Cardiac fibroblast (primary cell): ENCODE measurements around the gene DAP.
A peak's percentile ranks its signal among the peaks of the same experiment; 100 is the strongest.

Experiments
- DNase-seq, 2 donors: peaks; one replicate each; pipeline versions ENCODE4 v3.0.0 to v3.0.0-alpha.2; 2010; ENCODE audit warnings: low read depth in 2 of 2
- H3K4me3 ChIP-seq, 2 donors: replicated peaks in 1 of 2; 1 replicate in 1 of 2; 2 replicates in 1 of 2; pipeline ENCODE4 v1.5.1; 2011; ENCODE audit warnings: low read depth in 2 of 2, low read length in 2 of 2, mild to moderate bottlenecking in 2 of 2, moderate library complexity in 1 of 2
- CTCF ChIP-seq: IDR thresholded peaks from one replicate; pipeline ENCODE4 v1.5.1; 2011; ENCODE audit warnings: low read depth, mild to moderate bottlenecking, low read length, inconsistent platforms

Gene DAP

GRCh38 chr5:10695055-10695649 lies 65.9 kb downstream of the DAP start:
- H3K4me3 ChIP-seq = no peak overlapping the region
- peak; percentile 76 to 78 for DNase-seq
- TF ChIP-seq CTCF = peak; percentile 81

DNA sequence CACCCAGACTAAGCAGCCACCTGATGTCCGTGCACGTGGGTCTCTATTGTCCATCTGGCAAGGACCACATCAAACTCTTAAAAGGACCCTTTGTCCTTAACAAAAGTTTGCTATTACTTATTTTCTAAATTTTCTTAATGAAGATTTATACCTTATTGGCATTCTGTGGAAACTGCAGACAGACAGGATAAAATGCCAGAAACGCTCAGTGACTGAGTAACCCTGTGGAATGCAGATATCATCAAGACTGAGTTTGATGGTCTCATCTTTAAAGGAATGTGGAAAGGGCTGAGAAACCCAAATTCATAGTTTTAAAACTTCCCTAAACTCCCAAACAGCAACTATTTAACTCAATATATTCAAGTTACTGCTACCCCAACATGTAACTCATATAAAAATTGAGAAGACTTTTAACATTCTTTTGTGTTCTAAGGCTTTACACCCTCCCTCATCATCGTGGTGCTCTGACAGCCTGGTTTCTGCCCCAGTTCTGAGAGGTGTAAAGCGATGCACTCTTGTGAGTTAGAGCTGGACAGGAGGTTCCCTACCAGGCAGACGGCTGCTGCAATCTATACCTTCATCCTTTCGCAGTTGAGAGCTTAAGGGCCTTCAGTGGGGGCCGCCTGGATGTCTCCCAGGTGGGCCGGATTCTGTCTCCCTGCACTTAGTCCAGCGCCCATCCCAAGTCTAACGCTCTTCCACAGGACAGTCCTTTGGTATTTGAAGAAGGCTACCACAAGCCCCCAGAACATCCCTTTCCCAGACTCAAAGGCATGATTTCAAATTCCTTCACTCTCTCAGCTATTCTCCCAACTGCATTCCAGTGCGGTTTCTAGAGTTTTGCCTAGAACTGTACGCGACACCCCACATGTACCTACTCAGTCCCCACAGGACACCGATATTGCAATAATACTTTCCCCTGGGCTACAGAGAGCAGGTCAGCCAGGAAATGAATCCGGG lies 68.9 kb downstream of the DAP start:
- peak; percentile 37 to 75 for DNase-seq
- TF ChIP-seq CTCF = no peak
- H3K4me3 ChIP-seq = no peak overlapping the region

GRCh38 chr5:10690460-10691440 lies 70.3 kb downstream of the DAP start:
- TF ChIP-seq CTCF = no peak
- no peak for DNase-seq
- H3K4me3 ChIP-seq = no peak overlapping the region

GRCh38 chr5:10689391-10690081 lies 71.5 kb downstream of the DAP start:
- no peak overlapping the region for H3K4me3 ChIP-seq
- peak; percentile 20 to 64 for DNase-seq
- peak; percentile 54 for TF ChIP-seq CTCF

GRCh38 chr5:10688651-10689171 lies 72.3 kb downstream of the DAP start:
- no peak for DNase-seq
- H3K4me3 ChIP-seq = no peak overlapping the region
- TF ChIP-seq CTCF = no peak

DNA sequence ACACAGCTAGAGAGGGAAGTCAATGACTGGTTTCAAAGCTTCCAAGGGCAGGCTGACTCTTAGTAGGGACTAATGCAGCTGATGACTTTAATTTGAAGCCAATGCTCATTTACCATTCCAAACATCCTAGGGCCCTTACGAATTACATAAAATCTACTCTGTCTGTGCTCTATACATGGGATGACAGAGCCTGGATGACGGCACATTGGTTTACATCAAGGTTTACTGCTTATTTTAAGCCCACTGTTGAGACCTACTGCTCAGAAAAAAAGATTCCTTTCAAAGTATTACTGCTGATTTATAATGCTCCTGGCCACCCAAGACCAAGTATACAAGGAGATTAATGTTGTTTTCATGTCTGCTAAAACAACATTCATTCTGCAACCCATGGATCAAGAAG lies 74.1 kb downstream of the DAP start:
- DNase-seq = no peak
- no peak for TF ChIP-seq CTCF
- no peak overlapping the region for H3K4me3 ChIP-seq
